Caco-2 (cell line): ENCODE measurements around the gene NRXN2. TPM values are rescaled to one million over a fixed set of nuclear protein-coding genes. Genes with fewer than 3 reads are reported as not detected.

ENCODE experiments used
- BruUV-seq: library from RNA; stranded (reverse); fragments of 400-500 nt; replicated peaks from 2 replicates; lab custom pipeline; 2021; lab: Mats Ljungman, UMichigan
- CTCF ChIA-PET: fragments of 300-600 bp; sonication (Branson Sonifier 250); formaldehyde crosslinking; loops from one replicate; lab custom pipeline; 2022; ENCODE audit warnings: antibody characterized with exemption; lab: Charles Lee
- POLR2A ChIA-PET: fragments of 300-600 bp; sonication (Branson Sonifier 250); formaldehyde crosslinking; loops from one replicate; lab custom pipeline; 2022; ENCODE audit warnings: antibody characterized with exemption; lab: Charles Lee
- DNase-seq, 2 experiments: peaks; one replicate each; pipeline versions ENCODE4 v3.0.0 to v3.0.0-alpha.2; 2020 to 2022
- H3K27me3 ChIP-seq: replicated peaks from 2 replicates; pipeline ENCODE4 v1.6.0; 2011; ENCODE audit warnings: low read length; ENCODE audit not compliant: control insufficient read depth, insufficient read depth
- H3K36me3 ChIP-seq: 2 replicates; pipeline ENCODE4 v1.5.1; 2011; ENCODE audit warnings: low read length; ENCODE audit not compliant: control insufficient read depth, insufficient read depth
- H3K4me1 ChIP-seq: fragments of 250-450 bp; sonication (Bioruptor Pico); 2 replicates; pipeline ENCODE4 v1.5.1; 2020; ENCODE audit warnings: mild to moderate bottlenecking
- H3K4me3 ChIP-seq: 2 replicates; pipeline ENCODE4 v1.5.1; 2011; ENCODE audit warnings: low read depth, mild to moderate bottlenecking, control low read depth, low read length
- H3K9me3 ChIP-seq: fragments of 250-450 bp; sonication (Bioruptor Pico); 2 replicates; pipeline ENCODE4 v1.5.1; 2020; ENCODE audit warnings: mild to moderate bottlenecking, moderate library complexity
- H3K27ac Mint-ChIP-seq: one replicate; pipeline ENCODE4 v1.8.0; 2022; ENCODE audit warnings: mixed read lengths; ENCODE audit not compliant: unreplicated experiment
- H3K27me3 Mint-ChIP-seq: one replicate; pipeline ENCODE4 v1.8.0; 2022; ENCODE audit warnings: mixed read lengths; ENCODE audit not compliant: insufficient read depth, unreplicated experiment
- H3K36me3 Mint-ChIP-seq: one replicate; pipeline ENCODE4 v1.8.0; 2022; ENCODE audit warnings: mild to moderate bottlenecking, mixed read lengths; ENCODE audit not compliant: insufficient read depth, unreplicated experiment
- H3K4me1 Mint-ChIP-seq: one replicate; pipeline ENCODE4 v1.8.0; 2022; ENCODE audit warnings: low read depth, mixed read lengths; ENCODE audit not compliant: unreplicated experiment
- H3K4me3 Mint-ChIP-seq: one replicate; pipeline ENCODE4 v1.8.0; 2022; ENCODE audit warnings: mild to moderate bottlenecking, moderate library complexity, mixed read lengths; ENCODE audit not compliant: unreplicated experiment
- H3K9me3 Mint-ChIP-seq: one replicate; pipeline ENCODE4 v1.8.0; 2022; ENCODE audit warnings: mixed read lengths; ENCODE audit not compliant: unreplicated experiment
- intact Hi-C: fragments of 100-400 bp; cut with micrococcal nuclease; formaldehyde crosslinking; loops from one replicate; pipeline ENCODE4 v1.10.0; 2022; ENCODE audit not compliant: unreplicated experiment
- total RNA-seq: library from RNA; stranded (reverse); gene quantifications from 2 replicates; pipeline ENCODE4 v1.2.3, GENCODE V29; 2022
- TF ChIP-seq, protein P1 (sequence below), 2 experiments: fragments of 200-600 bp in 1 of 2; IDR thresholded peaks; 1 replicate in 1 of 2; 2 replicates in 1 of 2; pipeline versions ENCODE4 v1.5.1 to v1.8.0; 2011 to 2022; ENCODE audit warnings: antibody characterized with exemption in 1 of 2, control low read depth in 1 of 2, inconsistent platforms in 1 of 2, low read depth in 1 of 2, low read length in 1 of 2, mild to moderate bottlenecking in 1 of 2, moderate library complexity in 1 of 2; ENCODE audit not compliant: insufficient read depth in 1 of 2, severe bottlenecking in 1 of 2, unreplicated experiment in 1 of 2

The NRXN2 gene
- total RNA-seq, 1 experiment from 2014 or later, result 7.6 TPM

DNA sequence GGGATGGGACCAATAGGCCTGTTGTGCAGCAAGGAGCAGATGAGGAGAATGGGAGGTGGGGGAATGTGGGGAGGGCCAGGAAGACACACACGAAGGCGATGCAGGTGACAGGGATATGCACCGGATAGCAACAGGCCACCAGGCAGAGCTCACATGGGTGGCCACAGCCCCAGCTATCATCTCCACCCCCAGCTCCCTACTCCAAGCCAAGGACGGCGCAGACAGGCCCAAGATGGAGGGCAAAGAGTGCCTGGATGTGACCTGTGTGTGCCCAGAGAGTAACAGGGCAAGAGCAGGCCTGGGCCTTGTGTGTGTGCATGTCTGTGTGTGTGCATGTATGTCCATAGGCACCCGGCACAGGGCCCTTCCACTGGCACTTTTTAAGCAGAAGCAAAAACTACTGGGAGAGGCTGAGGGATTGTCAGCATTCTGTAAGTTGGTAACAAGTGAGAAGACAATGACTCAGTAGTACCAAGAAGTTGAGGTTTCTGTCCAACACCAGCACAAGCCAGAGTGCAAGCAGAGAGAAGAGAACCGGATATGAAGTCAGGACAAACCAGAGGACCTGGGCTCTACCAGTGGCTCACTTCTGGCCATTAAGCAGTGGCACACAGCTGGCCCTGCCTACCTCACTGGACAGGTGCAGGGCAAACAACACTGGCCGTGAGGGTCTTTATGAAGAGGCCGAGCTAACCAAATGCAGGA, 36.4 kb downstream of the NRXN2 start:
- no peaks in the 10 kb centered on the region for H3K9me3 Mint-ChIP-seq
- Histone ChIP-seq H3K4me1 (no peaks in the 10 kb centered on the region), H3K9me3 (no peaks in the 10 kb centered on the region), H3K36me3 (no peaks in the 10 kb centered on the region), H3K4me3 (no peak overlapping the region), H3K27me3 (peaks cover 1% of the 10 kb centered on the region; the same call in 1 of the 2 replicates)
- H3K4me3 Mint-ChIP-seq, result no peak overlapping the region
- DNase-seq, result no peak
- H3K27me3 Mint-ChIP-seq, result peaks cover 6% of the 10 kb centered on the region
- POLR2A ChIA-PET, result no interaction called here
- CTCF ChIA-PET, result interaction anchor here (0.6 kb wide), 1 partner anchor 201 kb away, joined by 3 read pairs; no protein-coding TSS in a partner anchor
- H3K27ac Mint-ChIP-seq, result no peak overlapping the region
- intact Hi-C loops, result no loop called here
- TF ChIP-seq, protein P1, sequence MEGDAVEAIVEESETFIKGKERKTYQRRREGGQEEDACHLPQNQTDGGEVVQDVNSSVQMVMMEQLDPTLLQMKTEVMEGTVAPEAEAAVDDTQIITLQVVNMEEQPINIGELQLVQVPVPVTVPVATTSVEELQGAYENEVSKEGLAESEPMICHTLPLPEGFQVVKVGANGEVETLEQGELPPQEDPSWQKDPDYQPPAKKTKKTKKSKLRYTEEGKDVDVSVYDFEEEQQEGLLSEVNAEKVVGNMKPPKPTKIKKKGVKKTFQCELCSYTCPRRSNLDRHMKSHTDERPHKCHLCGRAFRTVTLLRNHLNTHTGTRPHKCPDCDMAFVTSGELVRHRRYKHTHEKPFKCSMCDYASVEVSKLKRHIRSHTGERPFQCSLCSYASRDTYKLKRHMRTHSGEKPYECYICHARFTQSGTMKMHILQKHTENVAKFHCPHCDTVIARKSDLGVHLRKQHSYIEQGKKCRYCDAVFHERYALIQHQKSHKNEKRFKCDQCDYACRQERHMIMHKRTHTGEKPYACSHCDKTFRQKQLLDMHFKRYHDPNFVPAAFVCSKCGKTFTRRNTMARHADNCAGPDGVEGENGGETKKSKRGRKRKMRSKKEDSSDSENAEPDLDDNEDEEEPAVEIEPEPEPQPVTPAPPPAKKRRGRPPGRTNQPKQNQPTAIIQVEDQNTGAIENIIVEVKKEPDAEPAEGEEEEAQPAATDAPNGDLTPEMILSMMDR (IDR thresholded peaks at IDR 0.05; ENCODE audit: insufficient read depth in 1 of 2, low read depth in 1 of 2, low read length in 1 of 2, severe bottlenecking in 1 of 2, unreplicated experiment in 1 of 2), result no peak
- H3K4me1 Mint-ChIP-seq, result peaks cover 8% of the 10 kb centered on the region
- H3K36me3 Mint-ChIP-seq, result no peaks in the 10 kb centered on the region
- no TSS peak for BruUV-seq

DNA sequence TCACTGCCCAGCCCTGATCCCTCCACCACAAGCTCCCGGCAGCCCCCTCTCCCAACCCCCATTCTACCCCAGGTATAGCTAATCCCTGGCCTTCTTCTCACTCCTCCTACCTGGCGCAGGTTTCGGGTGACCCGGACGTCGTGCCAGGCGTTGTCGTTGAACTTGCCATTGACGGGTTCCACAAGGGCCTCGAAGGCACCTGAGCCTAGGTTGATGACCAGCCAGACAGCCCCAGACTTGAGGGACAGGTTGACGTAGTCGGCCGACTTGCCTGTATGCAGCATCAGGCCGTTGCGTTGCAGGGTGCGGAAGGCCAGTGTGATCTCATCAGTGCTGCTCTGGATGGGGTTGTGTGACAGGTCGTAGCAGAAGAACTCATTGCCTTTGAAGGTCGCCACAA, 37.5 kb downstream of the NRXN2 start:
- DNase-seq, result no peak
- BruUV-seq, result no TSS peak
- Histone ChIP-seq H3K4me3 (no peak overlapping the region), H3K9me3 (no peaks in the 10 kb centered on the region), H3K36me3 (no peaks in the 10 kb centered on the region), H3K4me1 (peaks cover 5% of the 10 kb centered on the region; the same call in 1 of the 2 replicates), H3K27me3 (peaks cover 1% of the 10 kb centered on the region; the same call in 1 of the 2 replicates)
- Mint-ChIP-seq H3K36me3 (no peaks in the 10 kb centered on the region), H3K27ac (no peak overlapping the region), H3K4me3 (no peak overlapping the region), H3K27me3 (peaks cover 11% of the 10 kb centered on the region), H3K4me1 (peaks cover 15% of the 10 kb centered on the region), H3K9me3 (no peaks in the 10 kb centered on the region)
- intact Hi-C loops, result no loop called here
- ChIA-PET POLR2A (no interaction called here), CTCF (no interaction called here)
- TF ChIP-seq, protein P1 (IDR thresholded peaks at IDR 0.05; ENCODE audit: insufficient read depth in 1 of 2, low read depth in 1 of 2, low read length in 1 of 2, severe bottlenecking in 1 of 2, unreplicated experiment in 1 of 2), result no peak

DNA sequence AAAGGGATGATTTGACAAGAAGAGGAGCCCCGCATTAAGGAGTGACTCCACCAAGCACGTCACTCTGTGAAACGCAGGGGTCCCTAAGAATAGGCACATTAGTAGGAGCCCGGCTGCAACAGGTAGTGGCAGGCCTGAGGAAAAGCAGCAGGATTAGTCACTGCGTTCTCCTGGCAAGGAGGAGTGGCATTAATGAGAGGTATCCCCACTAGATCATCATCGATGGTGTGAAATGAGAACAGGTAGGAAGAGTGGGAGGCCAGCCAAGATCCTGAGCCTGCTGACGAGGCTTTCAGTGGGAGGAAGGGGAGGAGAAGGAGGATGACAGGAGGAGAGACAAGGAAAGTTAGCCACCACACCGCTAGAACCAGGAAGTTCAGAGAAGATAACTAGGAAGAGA, 38.6 kb downstream of the NRXN2 start:
- H3K36me3 ChIP-seq, result no peaks in the 10 kb centered on the region
- POLR2A ChIA-PET, result no interaction called here
- H3K27me3 Mint-ChIP-seq, result peaks cover 11% of the 10 kb centered on the region

More for the DNA sequence above, 38.6 kb downstream of the NRXN2 start:
- Mint-ChIP-seq H3K4me1 (peaks cover 15% of the 10 kb centered on the region), H3K4me3 (no peak overlapping the region), H3K9me3 (no peaks in the 10 kb centered on the region), H3K27ac (no peak overlapping the region), H3K36me3 (no peaks in the 10 kb centered on the region)
- Histone ChIP-seq H3K4me3 (no peak overlapping the region), H3K4me1 (peaks cover 5% of the 10 kb centered on the region; the same call in 1 of the 2 replicates), H3K9me3 (no peaks in the 10 kb centered on the region), H3K27me3 (peaks cover 1% of the 10 kb centered on the region; the same call in 1 of the 2 replicates)
- BruUV-seq, result no TSS peak
- intact Hi-C loops, result no loop called here
- TF ChIP-seq, protein P1 (IDR thresholded peaks at IDR 0.05; ENCODE audit: insufficient read depth in 1 of 2, low read depth in 1 of 2, low read length in 1 of 2, severe bottlenecking in 1 of 2, unreplicated experiment in 1 of 2), result no peak
- DNase-seq, result no peak
- CTCF ChIA-PET, result no interaction called here
